Muscle layer of colon (tissue), 2 donors: Measurements from ENCODE around the gene LAD1.

Source experiments
- H3K27ac ChIP-seq: one replicate; pipeline ENCODE4 v1.7.0; 2013; ENCODE audit warnings: low read depth, mild to moderate bottlenecking, low read length, moderate library complexity
- H3K27me3 ChIP-seq, 2 donors: one replicate each; pipeline ENCODE4 v1.7.0; 2013; ENCODE audit warnings: low read length in 2 of 2, mild to moderate bottlenecking in 2 of 2; ENCODE audit not compliant: insufficient read depth in 2 of 2, control insufficient read depth in 1 of 2
- H3K36me3 ChIP-seq: one replicate; pipeline ENCODE4 v1.7.0; 2013; ENCODE audit warnings: mild to moderate bottlenecking, low read length; ENCODE audit not compliant: insufficient read depth
- H3K4me1 ChIP-seq: one replicate; pipeline ENCODE4 v1.7.0; 2013; ENCODE audit warnings: mild to moderate bottlenecking, low read length; ENCODE audit not compliant: insufficient read depth
- H3K4me3 ChIP-seq, 2 donors: one replicate each; pipeline ENCODE4 v1.7.0; 2013; ENCODE audit warnings: low read length in 2 of 2, low read depth in 1 of 2, mild to moderate bottlenecking in 1 of 2, moderate library complexity in 1 of 2
- H3K9ac ChIP-seq: one replicate; pipeline ENCODE4 v1.7.0; 2013; ENCODE audit warnings: low read length
- H3K9me3 ChIP-seq: one replicate; pipeline ENCODE4 v1.7.0; 2013; ENCODE audit warnings: mild to moderate bottlenecking, low read length
- donor health status: abdominal sarcoma.
- donor health status: Adenocarcinoma of cecum.

LAD1 gene

DNA sequence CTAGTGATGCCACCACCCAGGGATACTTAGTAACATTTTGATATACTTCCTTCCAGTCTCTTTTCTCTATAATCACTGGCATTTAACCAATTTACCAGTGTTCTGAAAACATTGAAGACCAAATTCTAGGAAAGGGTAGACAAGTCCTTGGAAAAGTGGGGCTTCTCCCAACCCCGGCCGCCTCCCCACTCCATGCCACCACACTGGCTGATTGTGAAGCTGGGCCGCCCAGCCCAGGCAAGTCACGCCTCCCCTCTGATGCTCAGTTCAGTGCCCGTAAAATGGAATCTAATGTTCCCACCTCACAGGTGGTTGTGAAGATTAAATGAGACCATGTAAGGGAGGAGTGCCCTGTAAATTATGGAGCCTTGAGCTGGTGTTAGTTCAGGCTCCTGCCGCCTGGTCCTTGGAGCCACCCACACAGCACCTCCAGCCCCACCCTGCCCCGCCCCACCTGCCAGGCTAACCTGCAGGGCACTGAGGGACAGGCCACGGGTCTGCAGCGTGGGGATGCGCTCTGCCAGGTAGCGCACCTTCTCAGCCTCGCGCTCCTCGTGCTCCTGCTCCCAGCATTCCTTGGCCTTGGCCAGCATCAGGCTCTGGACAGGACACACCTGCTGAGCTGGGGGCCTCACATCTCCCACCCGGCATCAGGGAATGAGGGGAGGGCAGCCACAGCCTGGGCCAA is 15.1 kb upstream of the LAD1 start:
- Histone ChIP-seq H3K4me3 (no peak overlapping the region), H3K4me1 (no peaks in the 10 kb centered on the region), H3K27ac (no peak overlapping the region), H3K9me3 (no peaks in the 10 kb centered on the region), H3K36me3 (no peaks in the 10 kb centered on the region), H3K9ac (no peak overlapping the region), H3K27me3 (no peaks in the 10 kb centered on the region)

DNA sequence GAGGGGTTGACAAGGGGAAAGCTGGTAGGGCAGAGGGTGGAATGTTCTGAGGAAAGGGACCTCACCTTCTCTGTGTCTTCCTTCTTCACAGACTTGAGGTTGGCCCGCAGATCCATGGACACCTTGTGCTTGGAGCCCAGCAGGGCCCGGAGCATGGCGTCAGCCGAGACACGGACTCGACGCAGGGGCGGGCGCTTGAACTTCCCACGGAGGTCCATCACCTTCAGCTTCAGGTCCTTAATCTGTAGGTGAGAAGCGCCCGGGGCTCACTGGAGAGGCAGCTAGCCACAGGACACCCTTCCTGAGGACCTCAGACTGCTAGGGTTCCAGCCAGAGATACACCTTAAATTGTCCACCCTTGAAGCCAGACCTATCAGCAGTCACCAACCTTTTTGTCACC is 12.2 kb upstream of the LAD1 start:
- no peaks in the 10 kb centered on the region for H3K27me3 ChIP-seq
- no peaks in the 10 kb centered on the region for H3K36me3 ChIP-seq
- no peak overlapping the region for H3K9ac ChIP-seq
- no peak overlapping the region for H3K4me3 ChIP-seq
- H3K9me3 ChIP-seq, result no peaks in the 10 kb centered on the region
- H3K27ac ChIP-seq, result no peak overlapping the region
- H3K4me1 ChIP-seq, result no peaks in the 10 kb centered on the region

DNA sequence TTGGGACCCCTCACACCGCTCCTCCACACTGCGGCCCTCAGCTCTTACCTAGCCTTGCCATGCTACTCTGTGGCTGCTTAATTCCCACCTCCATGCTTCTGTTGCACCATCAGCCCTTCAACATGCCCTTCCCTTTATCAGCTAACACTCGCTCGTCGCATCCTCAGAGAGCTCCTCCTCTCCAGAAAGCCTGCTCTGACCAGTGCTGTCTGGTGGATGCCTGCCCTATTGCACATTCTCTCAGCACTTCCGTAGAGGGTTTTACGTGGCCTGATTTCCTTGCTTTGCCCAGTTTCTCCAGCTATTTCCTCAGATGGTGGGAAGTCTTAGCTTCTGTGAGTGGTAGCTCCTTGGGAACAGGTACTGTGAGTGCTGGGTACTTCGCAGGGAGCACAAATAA is 10.3 kb upstream of the LAD1 start:
- no peaks in the 10 kb centered on the region for H3K36me3 ChIP-seq
- H3K9me3 ChIP-seq, result no peaks in the 10 kb centered on the region
- H3K9ac ChIP-seq, result no peak overlapping the region
- no peaks in the 10 kb centered on the region for H3K4me1 ChIP-seq
- no peak overlapping the region for H3K27ac ChIP-seq
- H3K27me3 ChIP-seq, result no peaks in the 10 kb centered on the region
- no peak overlapping the region for H3K4me3 ChIP-seq

DNA sequence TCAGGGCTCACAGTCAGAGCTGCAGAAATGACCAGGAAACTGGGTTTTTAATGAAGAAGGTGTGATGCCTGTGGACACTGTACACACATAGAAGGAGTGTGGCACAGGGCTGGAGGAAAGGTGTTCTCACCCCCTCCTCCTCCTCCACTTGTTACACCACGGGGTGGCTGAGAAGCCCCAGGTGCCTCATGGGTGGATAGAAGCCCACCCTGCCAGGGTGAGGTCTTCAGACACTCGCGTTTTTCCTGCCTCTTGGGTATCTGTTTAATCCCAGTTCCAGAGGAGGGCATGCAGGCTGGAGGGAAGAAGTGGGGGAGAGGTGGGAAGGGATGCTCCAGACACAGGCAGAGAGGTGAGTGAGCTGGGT is 9.7 kb upstream of the LAD1 start:
- Histone ChIP-seq H3K36me3 (no peaks in the 10 kb centered on the region), H3K27ac (no peak overlapping the region), H3K9ac (no peak overlapping the region), H3K27me3 (no peaks in the 10 kb centered on the region), H3K9me3 (no peaks in the 10 kb centered on the region), H3K4me1 (no peaks in the 10 kb centered on the region), H3K4me3 (no peak overlapping the region)

DNA sequence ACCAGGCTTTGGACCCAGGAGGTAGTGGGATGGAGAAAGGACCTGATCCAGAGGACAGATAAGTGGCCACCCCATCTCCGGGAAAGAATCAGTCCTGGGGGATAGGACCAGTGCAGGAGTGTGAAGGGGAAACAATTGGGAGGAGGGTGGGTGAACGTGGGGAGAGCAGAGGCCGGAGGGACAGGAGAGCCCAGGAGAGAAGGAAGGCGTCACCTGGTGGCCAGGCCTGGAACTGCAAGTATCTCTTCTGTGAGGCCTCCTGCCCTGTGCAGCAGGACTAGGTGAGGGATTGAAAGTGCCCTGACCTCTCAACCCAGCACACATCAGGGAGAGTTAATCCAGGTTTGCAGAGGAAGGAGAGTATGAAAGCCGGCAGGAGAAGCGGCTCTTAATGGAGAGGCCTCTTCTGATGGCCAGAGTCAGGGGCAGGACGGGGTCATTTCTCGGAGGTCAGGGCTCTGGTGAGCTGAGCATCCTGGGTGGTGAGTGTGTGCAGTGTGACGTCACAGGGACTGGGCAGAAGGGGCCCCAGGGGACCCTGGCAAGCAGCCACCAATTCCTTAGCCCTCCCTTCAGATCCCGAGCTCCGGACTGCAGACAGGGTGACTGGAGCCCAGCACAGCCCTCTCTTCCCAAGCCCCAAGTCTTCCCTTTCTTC is 9.2 kb upstream of the LAD1 start:
- no peaks in the 10 kb centered on the region for H3K36me3 ChIP-seq
- H3K4me1 ChIP-seq, result no peaks in the 10 kb centered on the region
- no peaks in the 10 kb centered on the region for H3K9me3 ChIP-seq
- no peak overlapping the region for H3K27ac ChIP-seq
- H3K27me3 ChIP-seq, result no peaks in the 10 kb centered on the region
- H3K9ac ChIP-seq, result no peak overlapping the region
- H3K4me3 ChIP-seq, result no peak overlapping the region

DNA sequence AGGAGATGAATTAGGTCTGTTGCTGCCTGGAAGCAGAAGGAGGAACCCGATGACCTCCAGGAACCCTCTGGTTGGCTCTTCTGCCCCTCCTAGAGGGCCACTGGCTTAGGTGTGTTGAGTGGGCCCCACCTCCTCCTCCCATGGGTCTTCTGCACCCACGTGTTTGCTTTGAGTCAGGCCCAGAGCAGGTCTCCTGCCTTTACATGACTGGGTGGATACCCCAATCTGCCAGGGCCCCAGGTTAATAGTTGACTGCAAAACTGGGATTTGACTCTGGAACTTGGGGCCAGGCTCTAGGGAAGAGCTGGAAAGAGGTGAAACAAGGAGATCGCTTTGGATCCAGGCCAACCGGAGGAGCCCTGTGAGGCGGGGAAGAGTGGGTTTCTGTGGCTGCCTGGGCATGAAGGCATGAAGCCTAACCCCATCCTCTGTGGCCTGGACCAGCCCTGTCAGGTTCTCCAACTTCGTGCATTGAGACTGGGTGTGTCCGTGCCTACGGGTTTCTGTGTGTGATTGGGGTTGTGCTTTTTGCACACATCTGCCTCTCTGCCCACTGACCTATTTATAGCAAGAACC is 7.8 kb upstream of the LAD1 start:
- Histone ChIP-seq H3K4me3 (no peak overlapping the region), H3K27ac (no peak overlapping the region), H3K36me3 (no peaks in the 10 kb centered on the region), H3K9me3 (no peaks in the 10 kb centered on the region), H3K4me1 (no peaks in the 10 kb centered on the region), H3K9ac (no peak overlapping the region), H3K27me3 (no peaks in the 10 kb centered on the region)

DNA sequence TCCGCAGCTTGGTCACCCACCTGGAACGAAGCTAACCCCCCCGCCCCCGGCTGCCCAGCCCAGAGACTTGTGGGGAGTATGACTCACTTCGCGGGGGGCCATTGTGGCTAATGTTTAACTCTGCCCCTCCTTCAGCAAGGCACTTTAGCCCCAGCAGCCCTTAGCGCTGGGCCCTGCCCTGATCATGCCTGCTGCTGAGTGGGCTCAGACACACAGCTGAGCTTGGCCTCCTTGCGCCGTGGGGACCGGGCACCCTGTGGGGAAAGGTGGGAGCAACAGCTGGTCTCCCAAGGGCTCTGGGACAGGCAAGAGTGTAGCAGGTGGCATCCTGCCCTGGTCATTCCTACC is 6.3 kb upstream of the LAD1 start:
- no peak overlapping the region for H3K4me3 ChIP-seq
- H3K27me3 ChIP-seq, result no peaks in the 10 kb centered on the region
- H3K9ac ChIP-seq, result no peak overlapping the region
- H3K4me1 ChIP-seq, result no peaks in the 10 kb centered on the region
- H3K36me3 ChIP-seq, result no peaks in the 10 kb centered on the region
- no peaks in the 10 kb centered on the region for H3K9me3 ChIP-seq
- no peak overlapping the region for H3K27ac ChIP-seq

DNA sequence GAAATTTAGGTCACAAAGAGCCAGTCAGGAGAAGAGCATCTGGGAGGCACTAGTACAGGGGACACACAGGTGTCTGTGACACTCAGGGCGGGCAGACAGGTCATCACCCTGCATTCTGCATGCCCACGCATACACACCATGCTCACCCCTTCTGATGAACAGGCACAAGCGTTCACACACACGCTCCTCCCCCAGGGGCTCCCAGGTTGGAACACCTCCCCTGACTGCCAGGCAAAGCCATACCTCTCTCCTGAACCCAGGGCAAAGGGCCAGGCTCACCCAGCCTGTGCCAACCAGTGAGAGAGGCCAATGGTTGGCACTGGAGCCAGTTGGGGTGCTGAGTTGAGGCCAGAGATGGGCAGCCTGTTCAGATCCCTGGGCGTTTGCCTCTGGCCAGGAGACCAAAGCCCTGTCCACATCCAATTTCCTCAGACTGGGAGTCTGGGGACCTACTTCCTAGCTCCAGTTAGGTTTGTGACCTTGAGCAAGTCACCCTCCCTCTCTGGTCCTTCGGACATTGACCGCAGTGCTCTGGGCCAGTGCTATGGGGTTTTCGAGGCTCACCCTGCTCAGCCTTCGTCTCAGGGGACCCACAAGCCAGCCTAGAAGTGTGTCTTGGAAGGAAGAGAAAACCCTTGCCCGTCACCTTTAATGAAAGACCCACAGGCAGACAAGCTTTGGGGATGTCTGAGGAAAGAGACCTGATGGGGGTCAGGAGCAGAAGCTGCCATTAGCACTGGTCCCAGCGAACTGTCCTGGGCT is 5.8 kb upstream of the LAD1 start:
- Histone ChIP-seq H3K9ac (no peak overlapping the region), H3K4me1 (no peaks in the 10 kb centered on the region), H3K27ac (no peak overlapping the region), H3K27me3 (peaks cover 2 to 6% of the 10 kb centered on the region in 2 donors), H3K36me3 (no peaks in the 10 kb centered on the region), H3K4me3 (no peak overlapping the region), H3K9me3 (no peaks in the 10 kb centered on the region)

DNA sequence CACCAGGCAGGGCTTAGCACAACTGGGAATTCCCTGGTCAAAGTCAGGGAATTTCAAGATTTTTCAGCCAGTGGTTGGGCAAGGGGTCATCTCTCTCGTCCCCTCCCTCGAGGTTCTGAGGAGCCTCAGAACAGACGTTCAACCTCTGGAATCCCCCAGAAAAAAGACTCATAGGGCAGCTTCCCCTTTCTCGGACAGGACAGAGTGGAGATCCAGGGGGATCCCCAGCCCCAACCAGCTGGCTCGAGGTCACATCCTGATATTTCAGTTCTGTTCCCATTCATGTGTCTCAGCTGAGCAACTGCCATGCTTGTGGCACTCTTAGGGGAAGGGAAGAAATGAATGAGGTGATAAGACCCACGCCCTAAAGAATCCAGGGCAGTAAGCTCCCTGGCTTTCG is 4.9 kb upstream of the LAD1 start:
- Histone ChIP-seq H3K9me3 (no peaks in the 10 kb centered on the region), H3K4me3 (no peak overlapping the region), H3K36me3 (no peaks in the 10 kb centered on the region), H3K4me1 (no peaks in the 10 kb centered on the region), H3K9ac (no peak overlapping the region), H3K27me3 (peaks cover 11 to 14% of the 10 kb centered on the region in 2 donors), H3K27ac (no peak overlapping the region)

DNA sequence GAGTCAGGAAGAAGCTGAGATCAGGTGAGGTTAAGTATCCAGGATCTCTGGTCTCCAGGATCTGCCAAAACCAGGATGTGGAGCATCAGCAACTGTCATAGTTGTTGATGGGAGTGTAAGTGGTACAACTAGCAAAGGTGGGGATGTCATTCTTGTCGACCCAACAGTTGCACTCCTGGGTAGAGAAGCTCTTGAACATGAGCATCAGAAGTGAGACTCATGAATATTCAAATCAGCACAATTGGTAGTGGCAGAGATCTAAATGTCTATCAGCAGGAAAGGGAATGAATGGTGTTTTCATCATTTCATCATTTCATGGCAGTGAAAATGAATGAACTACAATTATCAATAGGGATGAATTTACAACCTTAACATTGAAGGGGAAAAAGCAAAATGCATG is 4.2 kb upstream of the LAD1 start:
- Histone ChIP-seq H3K9ac (no peak overlapping the region), H3K4me3 (no peak overlapping the region), H3K4me1 (no peaks in the 10 kb centered on the region), H3K27ac (no peak overlapping the region), H3K27me3 (peaks cover 18 to 21% of the 10 kb centered on the region in 2 donors), H3K9me3 (no peaks in the 10 kb centered on the region), H3K36me3 (no peaks in the 10 kb centered on the region)

DNA sequence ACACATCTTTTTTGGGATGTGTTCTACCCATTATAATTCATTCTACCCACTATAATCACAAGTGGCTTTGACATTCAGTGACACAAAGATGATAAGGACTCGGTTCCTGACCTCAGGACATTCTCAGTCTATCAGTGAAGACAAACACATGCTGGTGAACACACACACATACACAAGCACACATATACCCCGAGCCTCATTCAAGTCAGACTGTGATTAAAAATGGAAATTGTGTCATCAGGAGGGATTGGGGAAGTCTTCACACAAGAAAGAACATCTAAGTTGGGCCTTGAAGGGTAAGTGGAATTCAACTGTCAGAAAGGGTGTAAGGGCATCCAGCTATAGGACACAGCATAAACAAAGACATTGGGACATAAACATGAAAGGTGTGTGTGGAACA is 2.6 kb upstream of the LAD1 start:
- H3K4me3 ChIP-seq, result no peak overlapping the region
- peaks cover 21 to 23% of the 10 kb centered on the region in 2 donors for H3K27me3 ChIP-seq
- H3K9me3 ChIP-seq, result no peaks in the 10 kb centered on the region
- H3K27ac ChIP-seq, result no peak overlapping the region
- H3K9ac ChIP-seq, result no peak overlapping the region
- no peaks in the 10 kb centered on the region for H3K4me1 ChIP-seq
- H3K36me3 ChIP-seq, result no peaks in the 10 kb centered on the region
